Left forelimb (tissue), 1 donor: Measurements from ENCODE around the gene RCOR3.
"Not testable (repeated sequence)": the region's sequence is repeated elsewhere in the genome, so short reads cannot be mapped to it uniquely, and the experiment has no call there.

Source experiments
- DNase-seq: peaks from one replicate; pipeline ENCODE4 v3.0.0-alpha.2; 2018; ENCODE audit warnings: low spot score

Gene RCOR3

DNA sequence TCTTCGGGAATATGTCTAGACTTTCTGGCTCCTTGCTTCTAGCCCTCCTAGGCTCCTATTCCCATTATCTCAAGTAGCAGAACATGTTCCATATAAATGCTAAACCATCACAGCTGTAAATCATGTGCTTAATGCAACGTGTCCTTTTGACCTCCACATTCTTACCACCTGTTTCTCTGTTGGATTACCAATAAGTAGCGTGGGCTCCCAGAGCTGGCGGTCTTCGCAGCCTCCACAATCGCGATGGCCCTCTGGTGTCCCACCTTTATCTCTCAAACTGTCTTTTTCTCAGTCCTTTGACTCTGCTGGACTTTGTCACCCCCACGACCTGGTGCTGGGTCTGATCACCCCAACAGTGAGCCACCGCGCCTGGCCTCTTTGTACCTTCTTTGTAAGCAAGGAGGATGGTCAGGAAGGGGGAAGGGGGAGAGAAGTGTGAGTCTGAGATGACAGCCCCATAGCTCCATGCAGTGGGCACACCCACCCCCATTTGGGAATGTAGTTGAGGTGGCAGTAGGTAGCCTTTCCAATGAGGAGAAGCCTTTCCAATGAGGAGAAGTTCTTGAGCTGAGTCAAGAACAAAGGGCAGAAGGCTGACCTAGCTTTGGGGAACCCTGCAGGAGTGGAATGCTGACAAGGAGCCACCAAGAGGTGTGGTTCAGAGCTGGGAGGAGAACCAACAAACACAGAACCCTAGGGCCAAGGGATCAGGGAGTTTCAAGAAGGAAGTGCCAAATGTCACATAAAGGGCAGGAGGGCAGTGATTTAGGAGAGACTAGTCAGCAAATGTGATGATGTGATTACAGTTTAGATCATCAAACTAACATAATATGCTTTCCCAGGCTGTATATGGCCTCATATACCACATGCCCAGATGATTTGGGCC lies 81.7 kb downstream of the RCOR3 start:
- no peak for DNase-seq

DNA sequence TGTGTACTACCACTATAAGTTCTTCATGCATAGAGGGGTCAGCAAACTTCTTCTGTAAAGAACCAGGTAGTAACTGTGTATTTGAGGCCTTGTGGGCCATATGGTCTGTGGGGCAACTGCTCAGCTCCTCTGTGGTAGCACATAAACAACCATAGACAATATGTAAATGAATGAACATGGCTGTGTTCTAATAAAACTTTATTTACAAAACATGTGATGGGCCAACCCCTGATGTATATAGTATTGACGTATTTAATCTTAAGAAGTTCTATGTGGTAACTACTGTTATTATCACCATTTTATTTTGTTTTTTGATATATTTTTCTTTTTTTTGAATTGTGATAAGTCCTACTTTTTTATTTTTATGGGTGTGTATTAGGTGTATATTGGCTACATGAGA lies 82.8 kb downstream of the RCOR3 start:
- DNase-seq = no peak

DNA sequence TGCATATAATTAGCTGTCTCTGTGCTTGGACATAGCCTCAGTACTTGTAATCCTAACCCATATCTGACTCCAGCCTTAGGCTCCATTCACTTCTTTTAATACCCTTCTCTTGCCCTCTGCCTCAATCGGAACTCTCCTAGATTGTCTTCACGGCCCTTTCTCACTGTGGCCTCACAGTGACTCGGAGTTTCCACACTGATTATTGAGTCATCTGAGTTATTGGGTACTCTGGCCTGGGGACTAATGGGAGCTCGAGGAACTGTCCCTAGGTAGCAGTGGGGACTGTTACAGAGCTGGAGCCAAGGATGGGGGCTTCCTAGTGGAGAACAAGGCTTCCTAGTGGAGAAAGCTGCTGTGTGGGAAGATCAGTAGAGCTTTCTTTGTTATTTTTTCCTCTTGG lies 84.4 kb downstream of the RCOR3 start:
- DNase-seq = no peak

DNA sequence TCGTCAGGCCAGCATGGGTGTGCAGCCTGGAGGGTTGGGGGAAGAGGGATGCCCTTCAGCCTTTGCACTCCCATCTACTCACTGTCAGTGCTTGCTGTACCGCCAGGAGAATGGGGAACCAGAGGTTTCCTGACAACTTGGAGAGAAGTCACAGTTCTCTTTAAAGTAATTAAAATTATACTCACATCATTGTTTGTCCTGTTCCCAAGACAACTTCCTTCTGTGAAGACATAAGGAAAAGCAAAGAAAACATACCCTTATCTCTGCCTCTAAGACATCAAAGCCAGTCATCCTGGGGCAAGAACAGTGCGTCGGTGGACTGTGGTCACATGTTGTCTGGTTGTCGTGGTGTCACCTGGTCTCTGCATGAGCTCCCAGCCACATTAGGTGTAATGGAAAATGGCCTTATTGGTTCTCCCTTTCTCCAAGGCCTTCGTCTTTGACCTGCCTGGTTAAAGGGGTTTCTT lies 85.0 kb downstream of the RCOR3 start:
- no peak for DNase-seq

DNA sequence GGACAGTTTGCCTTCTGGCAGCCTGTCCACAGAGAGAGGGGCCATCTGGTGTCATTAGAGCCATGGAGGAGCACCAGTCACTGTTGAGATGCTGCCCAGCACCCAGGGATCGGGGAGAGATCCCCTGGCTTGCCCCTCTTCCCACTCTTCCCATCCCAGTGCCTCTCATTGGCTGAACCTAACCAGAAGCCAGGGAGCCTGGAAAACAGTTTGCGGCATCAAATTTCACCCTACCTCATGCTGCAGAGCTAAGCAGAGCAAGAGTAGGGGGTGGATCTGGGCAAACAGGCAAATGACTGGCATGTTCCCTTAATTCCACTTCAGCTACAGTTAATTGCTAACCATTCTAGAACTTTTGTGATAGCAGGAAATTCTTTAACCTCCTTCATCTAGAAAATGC lies 86.6 kb downstream of the RCOR3 start:
- no peak for DNase-seq

DNA sequence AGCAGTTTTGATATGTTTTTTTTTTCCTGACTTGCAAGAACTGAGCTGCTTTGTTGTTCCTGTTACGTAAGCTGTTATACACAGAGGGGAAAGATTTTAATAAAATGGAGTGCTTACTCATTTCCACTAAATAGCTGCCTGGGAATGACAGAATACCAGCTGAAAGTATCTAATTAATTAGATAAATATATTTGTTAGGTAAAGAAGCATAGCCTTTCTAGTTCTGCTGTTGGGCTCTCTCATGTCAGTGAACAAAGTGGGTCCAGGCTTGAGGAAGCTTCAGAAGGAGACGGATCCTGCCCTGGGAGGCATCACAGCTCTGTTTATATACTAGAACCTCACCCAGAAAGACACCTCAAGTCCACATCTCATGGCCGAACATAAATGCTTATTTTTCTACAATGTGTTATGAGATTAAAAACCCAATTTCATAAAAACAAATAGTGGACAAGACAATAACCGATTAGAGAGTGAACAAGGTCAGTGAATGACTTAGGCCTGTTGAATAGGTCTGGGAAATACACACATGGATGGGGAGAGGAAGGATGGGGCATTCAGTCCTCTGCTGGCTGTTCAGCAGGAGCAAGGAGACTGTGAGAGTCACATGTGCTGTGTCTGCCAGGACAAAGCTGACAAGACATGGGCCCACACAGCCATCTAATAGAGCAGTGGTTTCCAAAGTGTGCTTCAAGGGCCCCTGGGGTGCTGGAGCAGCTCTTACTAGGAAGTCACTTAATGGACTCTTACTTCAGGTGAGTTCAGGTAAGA lies 88.1 kb downstream of the RCOR3 start:
- DNase-seq = no peak

DNA sequence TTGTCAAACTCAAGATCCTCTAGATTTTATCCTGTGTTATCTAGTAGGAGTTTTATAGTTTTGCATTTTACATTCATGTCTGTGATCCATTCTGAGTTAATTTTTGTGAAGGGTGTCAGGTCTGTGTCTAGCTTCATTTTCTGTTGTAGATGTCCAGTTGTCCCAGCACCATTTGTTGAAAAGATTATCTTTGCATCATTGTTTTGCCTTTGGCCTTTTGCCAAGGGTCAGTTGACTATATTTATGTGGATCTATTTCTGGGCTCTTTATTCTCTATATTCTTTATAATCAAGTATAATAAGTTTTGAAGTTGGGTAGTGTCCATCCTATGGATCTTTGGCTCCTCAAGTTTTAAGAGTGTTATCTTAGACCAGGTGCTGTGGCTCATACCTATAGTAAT lies 89.4 kb downstream of the RCOR3 start:
- DNase-seq = no peak

DNA sequence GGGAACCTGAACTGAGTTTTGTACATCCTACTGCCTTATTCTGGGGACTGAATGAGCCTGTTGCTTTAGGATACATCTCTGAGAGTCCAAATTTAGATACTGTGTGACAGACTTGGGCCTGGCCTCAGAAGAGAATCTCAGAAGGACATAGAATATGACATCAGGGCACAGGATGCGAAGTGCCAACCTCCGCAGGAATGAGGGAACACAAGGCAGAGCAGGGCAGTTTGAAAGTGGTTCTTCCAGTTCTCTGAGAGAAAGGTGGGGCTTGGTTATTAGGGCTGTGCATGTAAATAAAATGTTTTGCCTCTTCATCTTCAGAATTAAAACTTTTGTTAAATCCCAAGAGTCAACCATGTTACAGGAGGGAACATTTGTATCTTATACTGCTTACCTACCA lies 90.6 kb downstream of the RCOR3 start:
- DNase-seq = no peak

DNA sequence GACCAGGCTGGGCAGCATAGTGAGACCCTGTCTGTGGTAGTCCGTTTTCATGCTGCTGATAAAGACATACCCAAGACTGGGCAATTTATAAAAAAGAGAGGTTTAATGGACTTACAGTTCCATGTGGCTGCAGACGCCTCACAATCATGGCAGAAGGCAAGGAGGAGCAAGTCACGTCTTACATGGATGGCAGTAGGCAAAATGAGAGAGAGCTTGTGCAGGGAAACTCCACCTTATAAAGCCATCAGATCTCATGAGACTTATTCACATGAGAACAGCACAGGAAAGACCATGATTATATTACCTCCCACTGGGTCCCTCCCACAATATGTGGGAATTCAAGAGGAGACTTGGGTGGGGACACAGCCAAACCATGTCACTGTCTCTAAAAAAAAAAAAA lies 92.9 kb downstream of the RCOR3 start:
- not testable (repeated sequence) for DNase-seq

DNA sequence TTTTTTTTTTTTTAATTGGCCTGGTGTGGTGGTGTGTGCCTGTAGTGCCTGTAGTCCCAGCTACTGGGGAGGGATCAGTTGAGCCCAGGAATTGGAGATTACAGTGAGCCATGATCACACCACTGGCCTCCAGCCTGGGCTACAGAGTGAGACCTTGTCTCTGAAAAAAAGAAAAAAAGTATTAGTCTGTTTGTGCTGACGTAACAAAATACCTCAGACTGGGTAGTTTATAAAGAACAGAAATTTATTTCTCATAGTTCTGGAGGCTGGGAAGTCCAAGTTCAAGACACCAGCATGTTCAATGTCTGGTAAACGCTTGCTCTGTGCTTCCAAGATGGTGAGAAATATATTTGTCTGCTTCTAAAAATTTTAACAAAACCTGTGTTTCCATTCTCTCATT lies 93.3 kb downstream of the RCOR3 start:
- no peak for DNase-seq

DNA sequence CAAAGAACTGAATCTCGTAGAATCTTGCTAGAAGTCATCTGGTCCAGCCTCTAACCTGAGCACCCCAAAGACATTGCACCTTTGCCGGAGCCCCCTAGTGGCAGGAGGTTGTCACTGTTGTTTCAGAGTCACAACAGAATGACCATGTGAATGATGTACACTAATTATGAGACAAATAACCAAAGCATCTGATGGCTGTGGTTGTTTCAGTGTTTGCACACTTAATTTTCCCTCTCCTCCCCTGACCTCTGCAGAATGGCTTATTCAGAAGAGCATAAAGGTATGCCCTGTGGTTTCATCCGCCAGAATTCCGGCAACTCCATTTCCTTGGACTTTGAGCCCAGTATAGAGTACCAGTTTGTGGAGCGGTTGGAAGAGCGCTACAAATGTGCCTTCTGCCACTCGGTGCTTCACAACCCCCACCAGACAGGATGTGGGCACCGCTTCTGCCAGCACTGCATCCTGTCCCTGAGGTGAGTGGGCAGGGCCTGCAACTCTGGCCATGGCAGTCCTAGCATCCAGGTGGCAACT lies 93.9 kb downstream of the RCOR3 start:
- DNase-seq = no peak

DNA sequence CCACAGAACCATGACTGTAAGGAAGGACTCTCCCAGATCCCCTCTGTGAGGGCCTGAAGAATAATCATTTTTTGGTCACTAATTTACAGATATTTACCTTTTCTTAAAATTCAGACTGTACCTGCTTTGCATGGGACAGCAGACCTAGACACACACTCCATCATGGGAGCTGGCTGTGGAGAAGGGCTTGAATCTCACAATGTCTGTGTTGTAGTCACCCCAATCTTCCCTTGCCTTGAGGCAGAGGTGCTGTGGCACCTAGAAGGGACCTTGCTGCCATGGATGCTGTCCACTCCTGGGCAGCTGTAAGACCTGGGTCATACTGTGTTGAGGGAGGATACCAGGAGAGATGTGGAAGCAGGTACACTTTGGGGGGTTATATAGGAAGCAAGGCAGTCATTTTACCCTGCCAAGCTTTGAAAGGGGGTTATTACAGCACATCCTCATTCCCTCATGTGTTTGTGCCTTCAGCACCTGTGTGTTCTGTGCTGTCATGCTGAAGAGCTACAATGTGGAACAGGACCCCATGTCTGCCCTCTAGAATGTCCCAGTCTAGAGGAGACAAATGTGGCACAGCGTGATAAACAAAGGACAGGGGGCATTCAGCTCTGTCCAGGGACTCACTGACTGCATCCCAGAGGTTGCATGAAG lies 94.5 kb downstream of the RCOR3 start:
- no peak for DNase-seq

DNA sequence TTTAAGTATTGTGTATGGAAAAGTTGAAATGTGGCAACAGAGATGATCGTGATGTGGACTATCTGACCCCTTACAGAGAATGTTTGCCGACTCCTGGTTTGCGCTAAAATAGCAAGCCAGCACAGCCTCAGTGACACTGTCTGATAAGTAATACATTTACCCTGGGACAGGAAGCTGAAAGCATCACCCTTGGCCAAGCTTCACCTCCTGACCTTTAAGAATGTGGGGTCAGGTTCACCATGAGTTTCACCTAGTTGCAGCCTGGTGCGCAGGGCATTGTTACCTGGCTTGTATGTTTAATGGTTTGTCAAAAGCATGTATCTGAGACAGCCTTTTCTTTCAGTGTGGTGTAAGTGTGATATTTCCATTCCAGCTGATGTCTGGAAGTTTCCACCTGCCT lies 96.7 kb downstream of the RCOR3 start:
- DNase-seq = no peak

DNA sequence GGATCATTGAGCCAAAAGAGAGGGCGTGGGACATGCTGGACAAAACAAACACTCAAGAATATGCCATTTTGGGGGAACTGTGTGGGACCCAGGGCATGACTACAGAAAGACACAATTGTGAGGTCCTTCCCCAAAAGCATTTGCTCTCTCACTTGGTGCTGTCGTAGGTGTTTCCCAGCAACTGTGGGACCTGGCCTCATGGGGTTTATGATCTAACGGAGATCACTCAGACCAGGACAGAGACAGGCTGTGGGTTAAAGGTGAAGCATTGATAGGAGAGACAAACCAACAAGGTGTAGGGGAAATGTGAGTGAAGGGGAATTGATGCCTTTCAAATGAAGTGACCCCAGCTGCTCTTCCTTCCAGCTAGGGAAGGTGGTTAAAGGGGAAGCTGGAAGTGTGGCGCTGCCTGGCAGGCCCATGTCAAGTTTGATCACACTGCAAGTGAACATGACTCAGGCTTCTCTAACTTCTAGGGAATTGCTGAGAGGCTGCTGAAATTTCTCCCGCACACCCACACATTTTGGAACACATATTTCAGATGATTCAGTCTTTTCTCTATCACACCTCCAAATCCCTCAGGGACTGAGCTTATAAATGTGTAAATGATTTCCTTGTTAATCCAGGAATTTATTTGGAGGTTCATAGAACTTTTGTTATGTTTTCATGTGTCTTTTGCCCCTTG lies 97.7 kb downstream of the RCOR3 start:
- DNase-seq = no peak

DNA sequence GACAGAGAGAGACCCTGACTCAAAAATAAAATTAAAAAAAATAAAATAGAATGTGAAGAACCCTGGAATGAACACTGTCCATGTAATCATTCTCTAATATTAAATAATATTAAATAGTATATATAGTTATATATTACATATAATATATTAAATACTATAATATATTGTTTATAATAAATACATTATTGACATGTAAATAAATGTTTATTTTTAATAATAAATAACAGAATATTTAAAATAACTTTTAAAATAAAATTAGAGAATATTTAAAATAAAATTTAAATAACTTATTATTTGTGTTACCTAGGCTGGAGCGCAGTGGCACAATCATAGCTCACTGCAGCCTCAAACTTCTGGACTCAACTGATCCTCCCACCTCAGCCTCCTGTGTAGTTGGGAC lies 99.5 kb downstream of the RCOR3 start:
- DNase-seq = no peak

DNA sequence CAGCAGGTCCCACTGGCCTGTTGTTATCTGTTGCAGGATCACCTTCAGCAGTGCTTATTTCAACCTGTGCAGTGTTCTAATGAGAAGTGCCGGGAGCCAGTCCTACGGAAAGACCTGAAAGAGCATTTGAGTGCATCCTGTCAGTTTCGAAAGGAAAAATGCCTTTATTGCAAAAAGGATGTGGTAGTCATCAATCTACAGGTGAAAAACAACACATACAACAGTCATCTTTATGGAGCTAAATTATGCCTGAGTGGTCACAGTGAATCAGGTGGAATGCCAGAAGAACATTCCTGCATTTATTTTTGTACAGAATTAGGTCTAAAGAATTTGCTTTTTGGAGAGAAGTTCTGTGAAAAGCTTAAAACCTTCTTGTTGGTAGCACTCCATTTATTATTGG lies 100.7 kb downstream of the RCOR3 start:
- DNase-seq = no peak

DNA sequence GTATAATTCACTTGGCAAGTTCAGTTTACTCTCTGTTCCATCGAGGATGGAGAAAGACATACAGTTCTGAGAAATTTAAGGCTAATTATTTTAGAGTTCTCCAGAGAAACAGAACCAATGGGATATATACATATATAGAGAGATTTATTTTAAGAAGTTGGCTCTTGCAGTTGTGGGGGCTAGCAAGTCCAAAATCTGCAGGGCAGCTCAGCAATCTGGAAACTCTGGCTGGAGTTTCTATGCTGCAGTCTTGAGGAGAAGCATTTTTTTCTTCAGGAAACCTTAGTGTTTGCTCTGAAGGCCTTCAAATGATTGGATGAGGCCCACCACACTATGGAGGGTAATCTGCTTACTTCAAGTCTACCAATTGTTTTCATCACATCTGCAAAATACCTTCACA lies 102.0 kb downstream of the RCOR3 start:
- no peak for DNase-seq
